ENCODE results near the gene TTC38. TPM values are rescaled to one million over a fixed set of nuclear protein-coding genes. Genes with fewer than 3 reads are reported as not detected.

Gene TTC38
- total RNA-seq, 5 donors from 2014 or later (not counting 1 experiment from before 2014, with no cell fraction given) = 6.8 to 21.6 (median 9.5) TPM

DNA sequence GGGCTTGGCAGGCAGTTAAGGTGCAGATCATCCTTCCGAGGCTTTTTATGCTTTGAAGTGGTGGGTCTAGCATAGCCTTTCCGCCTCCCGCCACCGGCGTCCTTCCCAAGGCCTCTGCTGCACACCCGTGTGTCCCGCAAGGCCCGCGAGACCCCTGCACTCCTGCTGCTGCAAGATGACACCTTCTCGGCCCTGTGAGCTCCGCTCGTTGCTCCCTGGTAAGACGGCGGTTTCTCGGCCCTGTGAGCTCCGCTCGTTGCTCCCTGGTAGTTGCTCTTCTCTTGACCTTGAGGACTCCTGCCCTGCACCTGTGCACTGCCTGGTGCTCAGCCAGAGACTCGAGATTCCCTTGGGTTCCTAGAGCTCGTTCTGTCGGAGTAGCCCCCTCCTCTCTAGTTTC is 49.8 kb downstream of the TTC38 start:
- no peak overlapping the region for H3K4me3 ChIP-seq (ENCODE audit: control insufficient read depth in 1 of 2, extremely low read depth in 1 of 2, low read length in 1 of 2)
- H3K36me3 ChIP-seq (ENCODE audit: control insufficient read depth in 2 of 2, extremely low read depth in 1 of 2, insufficient read depth in 1 of 2, low read length in 1 of 2) = no peaks in the 10 kb centered on the region
- 97% methylated on average over 17 of the region's 20 CpGs for WGBS (ENCODE audit: insufficient coverage)
- DNase-seq (no peak), ATAC-seq (replicated peaks in 1 of 4) (no peak)
- POLR2A ChIA-PET = no interaction called here
- H3K27ac Mint-ChIP-seq = no peak overlapping the region
- H3K4me1 ChIP-seq (ENCODE audit: control insufficient read depth in 1 of 2, extremely low read depth in 1 of 2, insufficient read depth in 2 of 2, low read length in 2 of 2) = peaks cover 0 to 3% of the 10 kb centered on the region in 2 experiments
- H3K4me1 Mint-ChIP-seq = no peaks in the 10 kb centered on the region
- H3K9me3 ChIP-seq = no peaks in the 10 kb centered on the region
- H3K4me3 Mint-ChIP-seq = no peak overlapping the region
- no peak overlapping the region for H3K27ac ChIP-seq (ENCODE audit: low read length)
- H3K9me3 Mint-ChIP-seq = no peaks in the 10 kb centered on the region
- H3K36me3 Mint-ChIP-seq = no peaks in the 10 kb centered on the region
- CTCF ChIA-PET = no interaction called here
- H3K27me3 ChIP-seq (replicated peaks in 1 of 2; ENCODE audit: control insufficient read depth in 2 of 2, extremely low read depth in 1 of 2, insufficient read depth in 2 of 2, low read length in 1 of 2) = no peaks in the 10 kb centered on the region
- no peaks in the 10 kb centered on the region for H3K27me3 Mint-ChIP-seq

DNA sequence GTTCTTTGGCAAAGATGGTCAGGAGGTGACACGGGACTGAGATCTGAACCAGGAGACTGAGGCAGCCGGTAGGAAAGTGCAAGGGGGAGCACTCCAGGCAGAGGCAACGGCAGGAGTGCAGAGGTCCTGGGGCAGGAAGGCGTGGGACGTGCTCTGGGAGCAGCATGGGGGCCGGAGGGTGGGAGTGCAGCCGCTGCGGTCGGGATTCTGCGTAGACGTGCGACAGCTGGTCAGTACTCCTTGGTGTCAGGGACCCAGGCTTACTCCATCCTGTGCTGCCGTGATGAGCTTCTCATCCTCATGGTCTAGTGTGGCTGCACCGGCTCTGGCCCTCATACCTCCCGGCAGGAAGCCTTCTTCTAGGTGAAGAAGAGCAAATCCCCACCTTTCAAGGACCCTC is 50.8 kb downstream of the TTC38 start:
- DNase-seq (no peak), ATAC-seq (replicated peaks in 1 of 4) (no peak)
- Histone ChIP-seq H3K36me3 (ENCODE audit: control insufficient read depth in 2 of 2, extremely low read depth in 1 of 2, insufficient read depth in 1 of 2, low read length in 1 of 2) (no peaks in the 10 kb centered on the region), H3K4me1 (ENCODE audit: control insufficient read depth in 1 of 2, extremely low read depth in 1 of 2, insufficient read depth in 2 of 2, low read length in 2 of 2) (peaks cover 0 to 3% of the 10 kb centered on the region in 2 experiments), H3K27ac (ENCODE audit: low read length) (no peak overlapping the region), H3K4me3 (ENCODE audit: control insufficient read depth in 1 of 2, extremely low read depth in 1 of 2, low read length in 1 of 2) (no peak overlapping the region), H3K9me3 (no peaks in the 10 kb centered on the region), H3K27me3 (replicated peaks in 1 of 2; ENCODE audit: control insufficient read depth in 2 of 2, extremely low read depth in 1 of 2, insufficient read depth in 2 of 2, low read length in 1 of 2) (no peaks in the 10 kb centered on the region)
- CTCF ChIA-PET = no interaction called here
- H3K36me3 Mint-ChIP-seq = no peaks in the 10 kb centered on the region
- no peak overlapping the region for H3K4me3 Mint-ChIP-seq
- H3K9me3 Mint-ChIP-seq = no peaks in the 10 kb centered on the region
- H3K27me3 Mint-ChIP-seq = no peaks in the 10 kb centered on the region
- H3K27ac Mint-ChIP-seq = no peak overlapping the region
- POLR2A ChIA-PET = no interaction called here
- WGBS (ENCODE audit: insufficient coverage) = 97% methylated on average over 15 of the region's 15 CpGs
- no peaks in the 10 kb centered on the region for H3K4me1 Mint-ChIP-seq

DNA sequence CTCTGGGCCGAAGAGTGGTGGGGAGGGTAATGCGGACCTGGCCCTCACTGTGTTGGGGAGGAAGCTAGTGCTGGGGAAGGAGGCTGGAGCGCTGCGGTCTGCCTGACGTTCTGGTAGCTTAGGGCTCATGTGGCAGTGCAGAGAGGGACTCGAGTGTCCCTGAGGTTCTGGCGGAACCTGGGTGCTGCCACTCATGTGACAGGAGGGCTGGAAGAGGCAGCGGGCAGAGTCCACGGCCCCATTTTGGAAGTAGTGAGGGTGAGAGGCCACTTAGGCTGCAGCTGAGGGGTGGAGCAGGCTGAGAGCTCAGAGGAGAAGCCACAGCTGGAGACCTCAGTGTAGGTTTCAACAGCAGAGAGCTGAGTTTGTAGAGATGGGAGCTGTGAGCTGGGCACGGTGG is 51.5 kb downstream of the TTC38 start:
- H3K36me3 Mint-ChIP-seq = no peaks in the 10 kb centered on the region
- H3K27ac ChIP-seq (ENCODE audit: low read length) = no peak overlapping the region
- no peaks in the 10 kb centered on the region for H3K36me3 ChIP-seq (ENCODE audit: control insufficient read depth in 2 of 2, extremely low read depth in 1 of 2, insufficient read depth in 1 of 2, low read length in 1 of 2)
- no peak overlapping the region for H3K4me3 ChIP-seq (ENCODE audit: control insufficient read depth in 1 of 2, extremely low read depth in 1 of 2, low read length in 1 of 2)
- no peaks in the 10 kb centered on the region for H3K9me3 Mint-ChIP-seq
- peaks cover 0 to 2% of the 10 kb centered on the region in 2 experiments for H3K4me1 ChIP-seq (ENCODE audit: control insufficient read depth in 1 of 2, extremely low read depth in 1 of 2, insufficient read depth in 2 of 2, low read length in 2 of 2)
- CTCF ChIA-PET = interaction anchor here in 1 of 2 donors (1.1 kb wide), 1 partner anchor 198 kb away, joined by 4 read pairs; no protein-coding TSS in a partner anchor
- ATAC-seq (replicated peaks in 1 of 4) = no peak
- no peaks in the 10 kb centered on the region for H3K27me3 Mint-ChIP-seq
- no peaks in the 10 kb centered on the region for H3K27me3 ChIP-seq (replicated peaks in 1 of 2; ENCODE audit: control insufficient read depth in 2 of 2, extremely low read depth in 1 of 2, insufficient read depth in 2 of 2, low read length in 1 of 2)
- no peak overlapping the region for H3K4me3 Mint-ChIP-seq
- no peaks in the 10 kb centered on the region for H3K4me1 Mint-ChIP-seq
- H3K27ac Mint-ChIP-seq = no peak overlapping the region
- 90% methylated on average over 9 of the region's 10 CpGs for WGBS (ENCODE audit: insufficient coverage)
- POLR2A ChIA-PET = no interaction called here
- DNase-seq = no peak
- H3K9me3 ChIP-seq = no peaks in the 10 kb centered on the region

DNA sequence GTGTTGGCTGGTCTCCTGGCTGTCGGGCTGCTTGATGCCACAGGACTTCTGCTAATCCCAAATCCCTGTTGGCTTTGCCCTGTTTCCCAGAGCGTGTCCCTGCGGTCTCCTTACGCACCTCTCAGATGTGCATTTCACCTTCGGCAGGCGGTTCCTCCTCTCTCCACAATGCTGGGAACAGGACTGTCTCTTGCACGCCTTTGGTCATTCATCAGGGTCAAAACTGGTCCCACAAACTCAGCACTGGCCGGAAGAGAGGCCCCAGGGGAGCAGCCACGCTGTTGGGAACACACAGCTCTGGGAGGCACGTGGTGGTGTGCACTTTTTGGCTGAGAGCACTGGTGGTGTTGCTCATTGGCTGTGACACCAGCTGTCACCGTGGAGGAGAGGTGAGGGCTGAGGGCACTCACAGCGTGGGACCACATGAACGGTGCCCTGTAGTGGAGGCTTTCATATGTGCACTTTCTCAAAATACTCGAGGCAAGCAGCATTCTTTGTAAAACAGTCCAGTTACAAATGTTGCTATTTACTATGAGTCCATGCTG is 52.4 kb downstream of the TTC38 start:
- no peaks in the 10 kb centered on the region for H3K27me3 ChIP-seq (replicated peaks in 1 of 2; ENCODE audit: control insufficient read depth in 2 of 2, extremely low read depth in 1 of 2, insufficient read depth in 2 of 2, low read length in 1 of 2)
- no peak overlapping the region for H3K27ac ChIP-seq (ENCODE audit: low read length)
- WGBS (ENCODE audit: insufficient coverage) = 97% methylated on average over 14 of the region's 14 CpGs
- no peaks in the 10 kb centered on the region for H3K4me1 Mint-ChIP-seq
- no peaks in the 10 kb centered on the region for H3K4me1 ChIP-seq (ENCODE audit: control insufficient read depth in 1 of 2, extremely low read depth in 1 of 2, insufficient read depth in 2 of 2, low read length in 2 of 2)
- H3K27me3 Mint-ChIP-seq = no peaks in the 10 kb centered on the region
- no peaks in the 10 kb centered on the region for H3K9me3 Mint-ChIP-seq
- DNase-seq = no peak
- no peaks in the 10 kb centered on the region for H3K36me3 Mint-ChIP-seq
- no peak overlapping the region for H3K27ac Mint-ChIP-seq
- no peaks in the 10 kb centered on the region for H3K9me3 ChIP-seq
- ATAC-seq (replicated peaks in 1 of 4) = no peak
- POLR2A ChIA-PET = no interaction called here
- CTCF ChIA-PET = interaction anchor here in 1 of 2 donors (1.1 kb wide), 1 partner anchor 199 kb away, joined by 4 read pairs; no protein-coding TSS in a partner anchor
- H3K36me3 ChIP-seq (ENCODE audit: control insufficient read depth in 2 of 2, extremely low read depth in 1 of 2, insufficient read depth in 1 of 2, low read length in 1 of 2) = no peaks in the 10 kb centered on the region
- no peak overlapping the region for H3K4me3 Mint-ChIP-seq
- H3K4me3 ChIP-seq (ENCODE audit: control insufficient read depth in 1 of 2, extremely low read depth in 1 of 2, low read length in 1 of 2) = no peak overlapping the region

DNA sequence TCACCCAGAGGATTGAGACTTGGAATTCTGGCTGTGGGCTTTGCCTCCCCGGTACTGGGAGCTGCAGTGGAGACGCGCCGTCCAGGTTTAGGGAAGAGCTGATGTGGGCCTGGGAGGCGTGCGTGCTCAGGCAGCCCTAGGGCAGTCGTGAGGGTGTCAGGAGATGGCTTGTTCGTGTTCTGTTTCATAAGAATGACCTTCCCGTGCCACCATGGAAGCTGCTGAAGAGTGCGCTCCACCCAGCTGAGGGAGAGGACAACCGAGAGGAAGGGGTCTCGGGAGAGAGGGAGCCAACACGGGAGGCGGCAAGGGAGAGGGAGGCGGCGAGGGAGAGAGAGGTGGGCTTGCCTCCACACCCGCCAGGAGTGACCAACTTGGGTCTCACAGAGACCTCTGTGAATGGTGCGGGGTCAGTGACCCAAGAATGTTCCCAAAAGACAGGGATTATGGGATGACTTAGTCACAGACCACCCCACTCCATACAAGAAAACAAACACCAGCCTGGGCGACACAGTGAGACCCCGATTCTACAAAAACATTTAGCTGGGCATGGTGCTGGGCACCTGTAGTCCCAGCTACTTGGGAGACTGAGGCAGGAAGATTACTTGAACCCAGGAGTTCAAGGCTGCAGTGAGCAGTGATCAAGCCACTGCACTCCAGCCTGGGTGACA is 53.0 kb downstream of the TTC38 start:
- ATAC-seq (replicated peaks in 1 of 4) = no peak
- 94% methylated on average over 18 of the region's 20 CpGs for WGBS (ENCODE audit: insufficient coverage)
- Mint-ChIP-seq H3K27me3 (no peaks in the 10 kb centered on the region), H3K4me1 (no peaks in the 10 kb centered on the region), H3K9me3 (no peaks in the 10 kb centered on the region), H3K4me3 (no peak overlapping the region), H3K27ac (no peak overlapping the region), H3K36me3 (no peaks in the 10 kb centered on the region)
- Histone ChIP-seq H3K36me3 (ENCODE audit: control insufficient read depth in 2 of 2, extremely low read depth in 1 of 2, insufficient read depth in 1 of 2, low read length in 1 of 2) (no peaks in the 10 kb centered on the region), H3K4me3 (ENCODE audit: control insufficient read depth in 1 of 2, extremely low read depth in 1 of 2, low read length in 1 of 2) (no peak overlapping the region), H3K9me3 (no peaks in the 10 kb centered on the region), H3K27ac (ENCODE audit: low read length) (no peak overlapping the region), H3K4me1 (ENCODE audit: control insufficient read depth in 1 of 2, extremely low read depth in 1 of 2, insufficient read depth in 2 of 2, low read length in 2 of 2) (no peaks in the 10 kb centered on the region), H3K27me3 (replicated peaks in 1 of 2; ENCODE audit: control insufficient read depth in 2 of 2, extremely low read depth in 1 of 2, insufficient read depth in 2 of 2, low read length in 1 of 2) (no peaks in the 10 kb centered on the region)
- no peak for DNase-seq
- ChIA-PET CTCF (no interaction called here), POLR2A (interaction anchor here in 1 of 2 donors (0.6 kb wide), 1 partner anchor 18 kb away, joined by 3 read pairs; no protein-coding TSS in a partner anchor)

DNA sequence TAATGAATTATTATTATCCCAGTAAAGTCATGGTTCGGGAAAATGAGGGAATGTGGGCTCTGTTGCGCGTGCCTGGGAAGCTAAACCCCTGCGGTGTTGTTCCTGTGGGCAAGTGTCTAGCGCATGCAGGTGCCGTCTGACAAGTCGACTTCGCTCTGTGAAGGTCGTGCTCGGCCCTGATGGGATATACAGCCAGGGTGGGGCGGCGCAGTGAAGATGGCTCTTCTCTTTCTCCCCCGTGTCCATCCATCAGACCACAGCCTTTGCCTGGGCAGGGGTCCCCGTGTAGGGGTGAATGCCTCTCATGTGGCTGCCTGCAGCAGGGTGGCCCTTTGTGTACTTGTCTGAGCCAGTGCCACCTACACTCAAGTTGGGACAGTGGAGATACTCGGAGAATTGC is 54.9 kb downstream of the TTC38 start:
- Histone ChIP-seq H3K36me3 (ENCODE audit: control insufficient read depth in 2 of 2, extremely low read depth in 1 of 2, insufficient read depth in 1 of 2, low read length in 1 of 2) (no peaks in the 10 kb centered on the region), H3K9me3 (no peaks in the 10 kb centered on the region), H3K4me3 (ENCODE audit: control insufficient read depth in 1 of 2, extremely low read depth in 1 of 2, low read length in 1 of 2) (no peak overlapping the region), H3K4me1 (ENCODE audit: control insufficient read depth in 1 of 2, extremely low read depth in 1 of 2, insufficient read depth in 2 of 2, low read length in 2 of 2) (no peaks in the 10 kb centered on the region), H3K27me3 (replicated peaks in 1 of 2; ENCODE audit: control insufficient read depth in 2 of 2, extremely low read depth in 1 of 2, insufficient read depth in 2 of 2, low read length in 1 of 2) (no peaks in the 10 kb centered on the region), H3K27ac (ENCODE audit: low read length) (no peak overlapping the region)
- 99% methylated on average over 10 of the region's 15 CpGs for WGBS (ENCODE audit: insufficient coverage)
- Mint-ChIP-seq H3K27ac (no peak overlapping the region), H3K4me3 (no peak overlapping the region), H3K36me3 (no peaks in the 10 kb centered on the region), H3K9me3 (no peaks in the 10 kb centered on the region), H3K27me3 (no peaks in the 10 kb centered on the region), H3K4me1 (no peaks in the 10 kb centered on the region)
- DNase-seq = no peak
- ChIA-PET CTCF (interaction anchor here in 1 of 2 donors (0.6 kb wide), 1 partner anchor 10 kb away, joined by 4 read pairs; no protein-coding TSS in a partner anchor), POLR2A (no interaction called here)
- ATAC-seq (replicated peaks in 1 of 4) = no peak
